AML-193 (cell line): ENCODE data around the gene TMA7B.

Experiments used
- DNase-seq, 2 experiments: peaks; one replicate each; lab custom pipeline; 2025; lab: John Stamatoyannopoulos, UW

Gene TMA7B

DNA sequence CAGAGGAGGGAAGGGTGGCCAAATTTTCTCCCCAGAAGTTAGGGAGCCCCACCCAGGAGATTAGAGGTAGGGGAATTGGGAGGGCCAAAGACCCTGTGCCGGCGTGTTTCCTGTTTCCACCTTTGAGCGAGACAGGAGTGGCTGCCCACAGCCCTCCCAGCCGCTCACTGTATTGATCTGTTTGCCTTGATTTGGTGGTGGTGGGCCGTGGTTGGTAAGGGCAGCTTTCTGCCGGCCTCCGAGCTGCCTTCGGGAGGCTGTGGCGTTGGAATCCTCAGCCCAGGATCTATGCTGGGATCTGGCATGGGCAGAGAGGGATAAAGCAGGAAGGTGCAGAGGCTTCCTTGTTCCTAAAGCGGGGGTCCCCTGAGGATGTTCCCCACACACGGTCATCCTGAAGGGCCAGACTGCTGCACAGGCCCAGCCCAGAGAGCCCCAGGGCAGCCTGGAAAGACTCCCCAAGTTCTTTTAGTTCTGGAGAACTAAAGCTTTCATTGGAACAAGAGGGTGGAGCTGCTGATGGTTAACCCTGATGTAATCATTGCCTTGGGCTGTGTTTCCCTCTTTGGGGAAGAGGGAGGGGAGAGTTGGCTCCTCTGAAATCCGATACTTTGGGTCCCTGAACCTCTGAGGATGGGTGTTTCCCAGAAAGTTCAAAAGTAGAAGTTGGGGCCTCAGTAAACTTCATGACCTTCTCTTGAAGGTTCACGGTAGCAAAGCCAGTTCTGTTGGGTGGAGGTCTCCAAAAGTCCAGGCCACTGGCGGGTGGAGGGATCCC is 41.8 kb downstream of the TMA7B start:
- DNase-seq, result no peak

DNA sequence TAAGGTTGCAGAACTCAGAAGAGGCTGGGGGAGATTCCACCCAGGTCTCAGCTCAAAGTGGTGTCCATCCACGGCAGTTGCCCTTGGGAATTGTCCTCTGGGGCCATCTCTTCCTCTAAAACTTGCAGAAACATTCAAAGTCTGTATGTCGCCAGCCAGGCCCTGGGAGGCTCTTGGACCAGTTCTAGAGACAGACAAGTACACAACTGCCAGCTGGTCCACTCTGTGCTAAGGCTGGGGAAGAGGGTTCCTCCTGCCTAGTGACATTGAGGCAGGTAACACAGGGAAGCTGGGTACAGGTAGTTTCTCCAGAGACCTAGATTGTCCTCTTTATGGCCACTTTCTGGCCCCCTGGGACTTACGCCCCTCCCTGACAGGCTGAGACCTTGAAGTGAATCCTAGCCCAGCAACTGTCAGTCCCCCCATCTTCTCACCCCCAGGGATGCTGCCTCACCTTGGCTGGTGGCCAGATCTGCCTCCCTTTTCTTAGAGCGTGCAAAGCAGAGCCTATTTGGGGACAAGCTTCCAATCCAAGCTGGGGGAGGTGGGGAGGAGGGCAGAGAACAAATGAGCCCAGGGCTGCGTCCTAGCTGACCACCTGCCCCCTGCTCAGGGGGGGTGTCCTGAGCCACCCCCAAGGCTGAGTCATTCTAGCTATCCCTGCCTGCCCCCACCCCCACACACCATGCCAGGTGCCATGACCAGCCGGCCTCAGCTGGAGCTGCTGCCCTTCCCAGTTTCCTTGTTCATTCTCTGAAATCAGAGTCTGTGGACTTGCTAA is 42.9 kb downstream of the TMA7B start:
- no peak for DNase-seq

DNA sequence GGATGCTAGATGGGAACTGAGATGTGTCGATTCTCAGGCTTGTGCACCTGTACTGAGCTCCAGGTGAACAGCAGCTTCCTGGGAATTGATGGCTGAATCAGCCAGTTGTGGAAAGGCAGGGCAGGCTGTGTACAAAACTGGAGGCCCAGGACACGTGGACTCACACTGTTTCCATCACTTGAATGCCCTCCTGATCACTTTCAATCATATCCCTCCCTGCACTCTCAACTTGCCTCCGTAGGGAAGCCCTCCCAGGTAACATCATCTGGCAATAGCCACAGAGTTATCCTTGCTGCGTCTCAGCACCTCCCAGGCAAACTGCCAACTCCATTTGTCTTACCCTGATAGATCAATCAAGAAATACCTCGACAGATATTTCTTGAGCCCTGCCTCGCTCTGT is 44.6 kb downstream of the TMA7B start:
- no peak for DNase-seq

DNA sequence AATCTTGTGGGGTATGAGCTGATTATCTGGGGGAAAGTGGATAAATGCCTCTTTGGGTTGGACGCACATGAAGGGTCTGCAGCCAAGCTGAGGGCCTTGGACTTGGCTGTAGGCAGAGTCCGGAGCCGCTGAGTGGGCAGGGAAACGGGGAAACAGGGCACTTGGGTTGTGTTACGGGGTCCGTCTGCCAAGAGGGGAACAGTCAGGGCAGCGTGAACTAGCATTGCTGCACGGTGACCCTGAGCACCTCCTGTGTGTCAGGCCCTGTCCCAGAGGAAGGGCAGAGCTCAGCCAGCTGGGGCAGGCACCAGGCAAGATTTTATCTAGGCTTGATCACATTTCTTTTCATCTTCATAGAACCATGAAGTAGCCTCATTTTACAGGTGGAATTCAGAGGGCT is 46.4 kb downstream of the TMA7B start:
- DNase-seq, result no peak

DNA sequence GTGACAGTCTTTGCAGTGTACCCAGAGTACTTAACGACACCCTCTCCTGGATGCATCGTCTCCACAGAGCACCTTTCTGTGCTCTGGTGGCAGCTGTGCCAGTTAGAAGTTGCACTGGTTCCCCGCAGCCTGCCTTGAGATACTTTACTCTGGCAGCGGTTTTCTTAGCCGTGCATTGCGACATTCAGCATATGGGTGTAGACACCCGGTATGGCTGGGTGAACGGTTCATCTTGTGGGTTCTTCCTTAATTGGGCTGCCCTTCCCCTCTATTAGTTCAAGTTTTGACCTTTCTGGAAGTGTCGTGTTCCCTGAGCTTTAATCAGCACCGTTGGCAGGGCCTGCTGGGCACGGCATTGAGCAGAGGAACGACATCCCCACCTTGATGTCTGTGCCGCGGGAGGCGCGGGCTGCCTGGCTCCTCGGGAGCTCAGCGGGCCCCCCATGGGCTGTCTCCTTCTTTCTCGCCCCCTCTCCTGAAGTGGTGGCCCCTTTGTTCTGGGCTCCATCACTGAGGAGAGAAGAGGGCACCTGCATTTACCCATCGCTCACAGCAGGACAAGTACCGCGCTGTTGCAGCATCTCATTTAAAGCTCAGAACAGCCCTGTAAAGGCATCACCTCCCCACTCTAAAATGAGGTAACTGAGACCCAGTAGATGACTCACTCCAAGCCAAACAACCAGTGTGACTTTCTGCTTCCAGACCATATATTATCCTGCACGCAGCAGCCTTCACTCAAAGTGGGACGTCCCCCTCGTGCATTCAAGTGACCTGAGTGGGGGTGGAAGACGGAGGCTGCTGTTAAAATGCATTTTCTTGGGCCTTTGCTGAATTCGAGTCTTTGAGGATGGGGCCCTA is 47.9 kb downstream of the TMA7B start:
- DNase-seq, result peak; percentile 95 to 97

DNA sequence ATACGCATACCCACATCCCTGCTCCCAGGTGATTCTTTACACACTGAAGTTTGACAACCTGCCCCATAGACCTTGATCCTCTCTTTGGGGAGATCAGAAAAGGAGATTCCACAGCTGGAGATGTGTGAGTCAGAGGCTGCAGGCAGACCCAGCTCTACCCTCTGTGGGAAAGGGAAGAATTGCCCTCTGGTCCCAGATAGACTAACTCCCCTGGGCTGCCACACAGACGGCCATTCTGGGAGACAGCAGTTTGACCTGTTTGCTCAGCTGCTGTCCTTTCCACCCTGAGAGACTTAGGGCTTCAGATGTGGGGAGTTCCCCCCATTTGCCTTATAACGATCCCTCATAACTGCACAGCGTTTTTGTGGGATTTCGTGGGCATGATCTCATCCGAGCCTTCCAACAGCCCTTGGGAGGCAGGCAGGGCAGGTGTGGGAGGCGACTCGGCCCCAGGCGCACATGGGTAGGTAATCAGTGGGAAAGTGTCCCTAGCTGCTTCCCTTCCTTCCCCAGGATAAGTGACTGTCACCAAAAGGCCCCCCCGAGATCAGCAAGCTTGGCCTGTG is 48.6 kb downstream of the TMA7B start:
- no peak for DNase-seq

DNA sequence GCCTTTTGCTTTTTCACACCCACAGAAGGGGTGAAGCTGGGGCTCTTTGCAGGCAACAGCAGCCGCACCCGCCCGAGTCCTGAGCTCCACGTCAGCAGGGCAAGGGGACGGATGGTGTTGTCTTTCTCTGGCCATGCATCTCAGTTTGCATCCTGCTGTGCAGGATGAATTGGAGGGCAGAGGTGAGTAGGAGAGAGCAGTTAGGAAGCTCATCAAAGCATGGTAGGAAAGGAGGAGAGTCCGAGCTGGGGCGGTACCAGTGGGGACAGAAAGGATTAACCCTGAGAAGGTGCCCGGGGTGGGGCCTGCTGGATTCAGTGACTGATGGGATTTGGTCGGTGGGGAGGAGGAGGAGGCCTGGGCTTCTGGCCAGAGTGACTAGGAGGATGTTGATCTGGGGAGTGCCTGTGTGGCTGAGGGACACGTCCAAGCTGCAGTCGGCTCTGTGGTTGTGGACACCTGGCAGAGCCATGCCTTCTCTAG is 49.1 kb downstream of the TMA7B start:
- DNase-seq, result no peak

DNA sequence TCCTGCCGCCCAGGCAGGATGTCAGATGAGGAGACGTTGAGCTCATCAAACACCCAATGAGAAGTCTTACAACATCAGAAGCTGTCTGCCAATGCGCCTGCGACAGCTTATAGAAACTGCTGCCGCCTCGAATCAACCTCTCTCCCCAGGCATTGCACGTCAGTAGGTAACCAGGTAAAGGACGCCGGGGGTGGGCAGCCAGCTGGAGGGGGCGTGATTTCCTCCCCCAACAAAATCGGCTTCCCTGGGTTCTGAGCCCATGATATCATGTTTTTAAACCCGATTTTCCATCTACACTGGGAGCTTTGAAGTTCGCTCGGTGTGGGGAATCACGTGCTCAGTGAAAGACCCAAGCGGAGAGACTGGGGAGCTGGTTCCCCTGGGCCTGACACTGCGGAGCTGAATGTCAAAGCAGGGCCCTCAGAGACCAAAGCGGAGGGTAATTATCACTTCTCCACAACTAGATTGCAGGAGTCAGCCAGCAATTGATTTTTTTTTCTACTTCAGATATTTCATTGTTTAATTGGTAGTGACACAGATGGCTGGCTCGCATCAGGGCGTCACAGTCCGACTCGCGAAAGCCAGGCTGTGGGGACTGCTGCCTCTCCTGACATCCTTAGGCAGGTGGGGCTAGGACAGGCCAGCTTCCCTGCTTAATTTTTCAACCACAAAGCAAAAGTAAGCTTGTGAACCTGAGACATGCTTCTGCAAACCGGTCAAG is 49.9 kb downstream of the TMA7B start:
- DNase-seq, result no peak

DNA sequence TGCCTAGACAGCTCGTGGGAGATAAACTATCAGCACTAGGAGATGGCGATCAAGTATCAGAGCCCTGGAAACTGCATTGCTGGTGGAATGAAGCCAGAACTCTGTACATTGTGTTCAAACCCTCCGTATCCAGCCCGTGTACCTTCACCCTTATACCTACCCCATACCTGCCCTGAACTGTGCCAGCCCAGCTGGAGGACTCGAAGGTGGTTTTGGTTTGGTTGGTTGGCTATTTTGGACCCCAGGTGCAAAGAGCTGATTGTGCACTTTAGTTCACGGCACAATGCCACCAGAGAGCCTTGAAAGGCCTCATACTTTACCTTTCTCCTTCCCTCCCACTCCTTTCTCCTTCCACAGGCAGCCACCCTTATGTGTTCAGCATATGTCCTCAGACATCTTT is 50.5 kb downstream of the TMA7B start:
- DNase-seq, result no peak
